ENCODE results near the gene VSTM4.

DNA sequence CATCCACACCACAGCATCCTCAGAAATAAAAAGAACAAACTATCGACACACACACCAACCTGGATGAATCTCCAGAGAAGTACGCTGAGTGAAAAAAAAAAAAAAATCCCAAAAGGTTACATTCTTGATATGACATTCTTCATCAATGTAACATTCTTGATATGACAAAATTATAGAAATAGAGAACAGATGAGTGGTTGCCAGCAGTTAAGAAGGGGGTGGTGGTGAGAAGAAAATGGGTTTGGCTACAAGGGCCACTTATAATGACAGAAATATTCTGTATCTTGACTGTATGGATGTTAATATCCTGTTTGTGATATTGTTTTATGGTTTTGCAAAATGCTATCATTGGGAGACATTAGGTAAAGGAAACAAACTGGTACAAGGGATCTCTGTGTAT lies 36.9 kb downstream of the VSTM4 start:
- no peak for TF ChIP-seq ZFP36 (IDR thresholded peaks at IDR 0.05; ENCODE audit: low read depth, low read length, partially characterized antibody)
- TF ChIP-seq ZNF436 (CRISPR knock-in tag; IDR thresholded peaks at IDR 0.05) = no peak
- TF ChIP-seq, protein P1, sequence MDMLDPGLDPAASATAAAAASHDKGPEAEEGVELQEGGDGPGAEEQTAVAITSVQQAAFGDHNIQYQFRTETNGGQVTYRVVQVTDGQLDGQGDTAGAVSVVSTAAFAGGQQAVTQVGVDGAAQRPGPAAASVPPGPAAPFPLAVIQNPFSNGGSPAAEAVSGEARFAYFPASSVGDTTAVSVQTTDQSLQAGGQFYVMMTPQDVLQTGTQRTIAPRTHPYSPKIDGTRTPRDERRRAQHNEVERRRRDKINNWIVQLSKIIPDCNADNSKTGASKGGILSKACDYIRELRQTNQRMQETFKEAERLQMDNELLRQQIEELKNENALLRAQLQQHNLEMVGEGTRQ (CRISPR knock-in tag; IDR thresholded peaks at IDR 0.05) = no peak
- no peak for TF ChIP-seq CBX2 (IDR thresholded peaks at IDR 0.05; ENCODE audit: insufficient read depth, low read length, poor library complexity, severe bottlenecking)
- TF ChIP-seq RAD21 (CRISPR knock-in tag; conservative IDR thresholded peaks at IDR 0.05 in 1 of 2, IDR thresholded peaks at IDR 0.05 in 1 of 2) = no peak
- TF ChIP-seq POLR2A (conservative IDR thresholded peaks at IDR 0.05) = no peak
- no peak for TF ChIP-seq TEAD4 (IDR thresholded peaks at IDR 0.05; ENCODE audit: low read length)
- TF ChIP-seq TEAD4 (CRISPR knock-in tag; IDR thresholded peaks at IDR 0.05; ENCODE audit: borderline replicate concordance) = no peak
- TF ChIP-seq, protein P2, sequence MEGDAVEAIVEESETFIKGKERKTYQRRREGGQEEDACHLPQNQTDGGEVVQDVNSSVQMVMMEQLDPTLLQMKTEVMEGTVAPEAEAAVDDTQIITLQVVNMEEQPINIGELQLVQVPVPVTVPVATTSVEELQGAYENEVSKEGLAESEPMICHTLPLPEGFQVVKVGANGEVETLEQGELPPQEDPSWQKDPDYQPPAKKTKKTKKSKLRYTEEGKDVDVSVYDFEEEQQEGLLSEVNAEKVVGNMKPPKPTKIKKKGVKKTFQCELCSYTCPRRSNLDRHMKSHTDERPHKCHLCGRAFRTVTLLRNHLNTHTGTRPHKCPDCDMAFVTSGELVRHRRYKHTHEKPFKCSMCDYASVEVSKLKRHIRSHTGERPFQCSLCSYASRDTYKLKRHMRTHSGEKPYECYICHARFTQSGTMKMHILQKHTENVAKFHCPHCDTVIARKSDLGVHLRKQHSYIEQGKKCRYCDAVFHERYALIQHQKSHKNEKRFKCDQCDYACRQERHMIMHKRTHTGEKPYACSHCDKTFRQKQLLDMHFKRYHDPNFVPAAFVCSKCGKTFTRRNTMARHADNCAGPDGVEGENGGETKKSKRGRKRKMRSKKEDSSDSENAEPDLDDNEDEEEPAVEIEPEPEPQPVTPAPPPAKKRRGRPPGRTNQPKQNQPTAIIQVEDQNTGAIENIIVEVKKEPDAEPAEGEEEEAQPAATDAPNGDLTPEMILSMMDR (IDR thresholded peaks at IDR 0.05 in 2 of 3, conservative IDR thresholded peaks at IDR 0.05 in 1 of 3; ENCODE audit: insufficient read depth in 2 of 3, low read depth in 1 of 3, low read length in 3 of 3) = no peak
- TF ChIP-seq BRD4 (IDR thresholded peaks at IDR 0.05) = no peak
- TF ChIP-seq ZNF311 (CRISPR knock-in tag; IDR thresholded peaks at IDR 0.05) = no peak
- no peak for TF ChIP-seq MCM5 (IDR thresholded peaks at IDR 0.05; ENCODE audit: low read depth)
